Mammary epithelial cell (primary cell): Measurements from ENCODE around the gene EPS8.

Experiments
- EZH2 ChIP-seq: IDR thresholded peaks from 2 replicates; pipeline ENCODE4 v1.6.1; 2012; ENCODE audit warnings: low read length, inconsistent platforms, borderline replicate concordance
- TF ChIP-seq, protein P1 (sequence below), 2 donors: IDR thresholded peaks in 1 of 2; conservative IDR thresholded peaks in 1 of 2; 2 replicates each; pipeline ENCODE4 v1.5.1; 2011 to 2012; ENCODE audit warnings: inconsistent platforms in 2 of 2, low read length in 2 of 2, mild to moderate bottlenecking in 2 of 2, control low read depth in 1 of 2, low read depth in 1 of 2; ENCODE audit not compliant: insufficient read depth in 1 of 2; ENCODE audit errors: extremely low read depth in 1 of 2

DNA sequence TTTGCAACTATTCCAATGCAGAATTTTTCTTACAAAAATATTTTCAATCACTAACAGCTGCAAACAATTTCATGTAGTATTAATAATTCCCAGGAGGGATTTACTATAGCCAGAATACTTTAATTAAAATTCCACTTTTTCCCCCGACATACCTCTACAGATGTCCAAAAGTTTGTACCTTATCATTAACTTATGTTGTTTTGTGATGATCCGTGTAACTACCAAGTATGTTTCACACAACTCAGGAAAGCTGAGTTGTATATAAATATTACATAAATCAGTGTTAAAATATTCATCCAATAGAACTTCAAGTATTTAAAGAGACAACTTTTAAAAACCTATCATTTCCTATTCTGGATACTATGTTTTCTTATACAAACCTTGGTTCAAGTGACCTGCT, 2.4 kb downstream of the EPS8 start:
- TF ChIP-seq, protein P1, sequence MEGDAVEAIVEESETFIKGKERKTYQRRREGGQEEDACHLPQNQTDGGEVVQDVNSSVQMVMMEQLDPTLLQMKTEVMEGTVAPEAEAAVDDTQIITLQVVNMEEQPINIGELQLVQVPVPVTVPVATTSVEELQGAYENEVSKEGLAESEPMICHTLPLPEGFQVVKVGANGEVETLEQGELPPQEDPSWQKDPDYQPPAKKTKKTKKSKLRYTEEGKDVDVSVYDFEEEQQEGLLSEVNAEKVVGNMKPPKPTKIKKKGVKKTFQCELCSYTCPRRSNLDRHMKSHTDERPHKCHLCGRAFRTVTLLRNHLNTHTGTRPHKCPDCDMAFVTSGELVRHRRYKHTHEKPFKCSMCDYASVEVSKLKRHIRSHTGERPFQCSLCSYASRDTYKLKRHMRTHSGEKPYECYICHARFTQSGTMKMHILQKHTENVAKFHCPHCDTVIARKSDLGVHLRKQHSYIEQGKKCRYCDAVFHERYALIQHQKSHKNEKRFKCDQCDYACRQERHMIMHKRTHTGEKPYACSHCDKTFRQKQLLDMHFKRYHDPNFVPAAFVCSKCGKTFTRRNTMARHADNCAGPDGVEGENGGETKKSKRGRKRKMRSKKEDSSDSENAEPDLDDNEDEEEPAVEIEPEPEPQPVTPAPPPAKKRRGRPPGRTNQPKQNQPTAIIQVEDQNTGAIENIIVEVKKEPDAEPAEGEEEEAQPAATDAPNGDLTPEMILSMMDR (conservative IDR thresholded peaks at IDR 0.05 in 1 of 2, IDR thresholded peaks at IDR 0.05 in 1 of 2; ENCODE audit: extremely low read depth in 1 of 2, insufficient read depth in 1 of 2, low read depth in 1 of 2, low read length in 2 of 2) = no peak
- no peak for TF ChIP-seq EZH2
